Gastroesophageal sphincter (tissue), 4 donors: ENCODE results near the gene ANKRD13D. TPM values are rescaled to one million over a fixed set of nuclear protein-coding genes. Genes with fewer than 3 reads are reported as not detected.

Experiments used
- ATAC-seq: fragments of 150-250 bp; one replicate; pipeline ENCODE4 v1.9.1; 2016; ENCODE audit warnings: mild to moderate bottlenecking, moderate library complexity
- H3K27ac ChIP-seq, 4 donors: fragments of 200-600 bp; sonication (generic) in 3 of 4; 1 replicate in 3 of 4; 2 replicates in 1 of 4; pipeline ENCODE4 v1.5.1; 2016 to 2019
- H3K27me3 ChIP-seq: fragments of 200-600 bp; sonication (generic); one replicate; pipeline ENCODE4 v1.5.1; 2019
- H3K36me3 ChIP-seq, 2 donors: fragments of 200-600 bp; sonication (generic); one replicate each; pipeline ENCODE4 v1.5.1; 2019; ENCODE audit warnings: control low read depth in 1 of 2
- H3K4me1 ChIP-seq, 3 donors: fragments of 200-600 bp; sonication (generic); 1 replicate in 2 of 3; 2 replicates in 1 of 3; pipeline ENCODE4 v1.5.1; 2016 to 2019; ENCODE audit warnings: control low read depth in 2 of 3
- H3K4me3 ChIP-seq, 2 donors: fragments of 200-600 bp; sonication (generic); one replicate each; pipeline ENCODE4 v1.5.1; 2019; ENCODE audit warnings: mild to moderate bottlenecking in 1 of 2, moderate library complexity in 1 of 2
- H3K9me3 ChIP-seq, 3 donors: fragments of 200-600 bp; sonication (generic); one replicate each; pipeline ENCODE4 v1.5.1; 2017 to 2019; ENCODE audit warnings: control low read depth in 2 of 3
- EP300 ChIP-seq: sonication (generic); formaldehyde crosslinking; IDR thresholded peaks from one replicate; pipeline ENCODE4 v1.6.1; 2017; ENCODE audit warnings: antibody characterized with exemption, mild to moderate bottlenecking
- POLR2A ChIP-seq, 2 donors: fragments of 450-650 bp; IDR thresholded peaks; one replicate each; pipeline ENCODE4 v1.6.1; 2017; ENCODE audit warnings: antibody characterized with exemption in 2 of 2, mild to moderate bottlenecking in 2 of 2, moderate library complexity in 1 of 2
- POLR2AphosphoS5 ChIP-seq: sonication (generic); formaldehyde crosslinking; IDR thresholded peaks from one replicate; pipeline ENCODE4 v1.6.1; 2017; ENCODE audit warnings: antibody characterized with exemption
- WGBS, 2 donors: methylation state at CpG; one replicate each; pipeline ENCODE4 v1.1.5; 2018; ENCODE audit warnings: low coverage in 1 of 2; 5-methylcytosine and 5-hydroxymethylcytosine counted together
- total RNA-seq, 4 donors: library from RNA; depleted of rRNA; stranded (reverse); fragments of >200 nt; gene quantifications; one replicate each; pipeline ENCODE4 v1.1.0, GENCODE V29; 2016
- TF ChIP-seq, protein P1 (sequence below), 4 experiments: fragments of 200-600 bp in 2 of 4; fragments of 450-650 bp in 2 of 4; sonication (generic) in 1 of 4; IDR thresholded peaks; one replicate each; pipeline ENCODE4 v1.5.1; 2017 to 2019; ENCODE audit warnings: antibody characterized with exemption in 4 of 4, mild to moderate bottlenecking in 2 of 4, moderate library complexity in 2 of 4

ANKRD13D gene
- total RNA-seq, 4 donors from 2014 or later = 25.6 to 61.6 (median 32.3) TPM

GRCh38 chr11:67288198-67288451, 978 bp upstream of the ANKRD13D start:
- Histone ChIP-seq H3K4me3 (peak overlapping the region in 1 of 2 donors; percentile 88), H3K9me3 (no peaks in the 10 kb centered on the region), H3K27me3 (no peaks in the 10 kb centered on the region), H3K27ac (peak overlapping the region; percentile 77 to 94 (median 94)), H3K4me1 (peaks cover 0 to 83% (median 31%) of the 10 kb centered on the region in 3 donors), H3K36me3 (peaks cover 0 to 66% of the 10 kb centered on the region in 2 donors)
- WGBS, 2 donors = 40% methylated on average over 1 of the region's 4 CpGs; no CpG with 5 or more reads in 1 of the 2 donors
- no peak for ATAC-seq
- TF ChIP-seq POLR2AphosphoS5 = no peak

DNA sequence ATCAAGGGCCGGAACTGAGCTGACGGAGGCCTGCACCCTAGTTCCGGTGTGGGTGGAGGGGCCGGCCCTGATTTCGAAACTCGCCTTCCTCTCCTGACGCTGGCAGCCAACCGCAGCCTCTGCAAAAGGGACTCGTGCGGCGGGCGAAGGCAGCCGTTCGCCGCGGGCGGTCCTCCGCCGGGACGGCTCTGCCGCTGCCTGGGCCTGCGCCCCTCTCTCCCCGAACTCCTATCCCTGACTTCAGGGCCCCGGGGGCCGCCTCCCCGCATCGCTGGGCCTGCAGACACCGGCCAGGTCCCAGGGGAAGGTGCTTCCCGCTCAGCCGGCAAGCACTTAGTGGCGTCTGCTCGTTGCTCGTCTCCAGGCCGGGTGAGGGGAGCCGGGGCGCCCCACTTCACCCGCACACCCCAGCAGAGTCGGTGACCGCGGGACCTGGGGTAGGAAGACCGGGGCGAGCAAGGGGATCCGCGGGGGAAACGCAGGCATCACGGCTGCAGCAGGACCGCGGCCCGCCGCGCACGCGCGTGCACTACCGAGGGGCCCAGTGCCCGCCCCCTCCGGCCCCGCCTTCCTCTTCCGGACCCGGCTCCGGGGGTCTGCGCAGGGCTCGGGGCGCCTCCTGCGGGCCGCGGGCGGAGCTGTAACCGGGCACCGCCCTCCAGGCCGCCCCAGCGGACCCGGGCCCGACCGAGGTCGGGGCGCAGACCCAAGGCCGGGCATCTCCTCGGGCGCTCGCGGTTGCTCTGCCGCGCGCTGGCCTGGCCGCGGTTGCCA, 464 bp upstream of the ANKRD13D start:
- TF ChIP-seq, protein P1, sequence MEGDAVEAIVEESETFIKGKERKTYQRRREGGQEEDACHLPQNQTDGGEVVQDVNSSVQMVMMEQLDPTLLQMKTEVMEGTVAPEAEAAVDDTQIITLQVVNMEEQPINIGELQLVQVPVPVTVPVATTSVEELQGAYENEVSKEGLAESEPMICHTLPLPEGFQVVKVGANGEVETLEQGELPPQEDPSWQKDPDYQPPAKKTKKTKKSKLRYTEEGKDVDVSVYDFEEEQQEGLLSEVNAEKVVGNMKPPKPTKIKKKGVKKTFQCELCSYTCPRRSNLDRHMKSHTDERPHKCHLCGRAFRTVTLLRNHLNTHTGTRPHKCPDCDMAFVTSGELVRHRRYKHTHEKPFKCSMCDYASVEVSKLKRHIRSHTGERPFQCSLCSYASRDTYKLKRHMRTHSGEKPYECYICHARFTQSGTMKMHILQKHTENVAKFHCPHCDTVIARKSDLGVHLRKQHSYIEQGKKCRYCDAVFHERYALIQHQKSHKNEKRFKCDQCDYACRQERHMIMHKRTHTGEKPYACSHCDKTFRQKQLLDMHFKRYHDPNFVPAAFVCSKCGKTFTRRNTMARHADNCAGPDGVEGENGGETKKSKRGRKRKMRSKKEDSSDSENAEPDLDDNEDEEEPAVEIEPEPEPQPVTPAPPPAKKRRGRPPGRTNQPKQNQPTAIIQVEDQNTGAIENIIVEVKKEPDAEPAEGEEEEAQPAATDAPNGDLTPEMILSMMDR (IDR thresholded peaks at IDR 0.05) = peak in 3 of 4 experiments; percentile 50 to 63 (median 60)
- TF ChIP-seq POLR2A (IDR thresholded peaks at IDR 0.05) (peak; percentile 49 to 53), POLR2AphosphoS5 (peak; percentile 39), EP300 (no peak)
- H3K4me3 ChIP-seq = peak overlapping the region; percentile 39 to 88
- H3K27ac ChIP-seq = peak overlapping the region; percentile 77 to 94 (median 94)
- peak; percentile 87 for ATAC-seq
- WGBS, 2 donors = no CpG with 5 or more reads among the region's 87 CpGs
- peaks cover 0 to 60% of the 10 kb centered on the region in 2 donors for H3K36me3 ChIP-seq
- no peaks in the 10 kb centered on the region for H3K27me3 ChIP-seq
- no peaks in the 10 kb centered on the region for H3K9me3 ChIP-seq
- H3K4me1 ChIP-seq = peaks cover 0 to 87% (median 31%) of the 10 kb centered on the region in 3 donors

DNA sequence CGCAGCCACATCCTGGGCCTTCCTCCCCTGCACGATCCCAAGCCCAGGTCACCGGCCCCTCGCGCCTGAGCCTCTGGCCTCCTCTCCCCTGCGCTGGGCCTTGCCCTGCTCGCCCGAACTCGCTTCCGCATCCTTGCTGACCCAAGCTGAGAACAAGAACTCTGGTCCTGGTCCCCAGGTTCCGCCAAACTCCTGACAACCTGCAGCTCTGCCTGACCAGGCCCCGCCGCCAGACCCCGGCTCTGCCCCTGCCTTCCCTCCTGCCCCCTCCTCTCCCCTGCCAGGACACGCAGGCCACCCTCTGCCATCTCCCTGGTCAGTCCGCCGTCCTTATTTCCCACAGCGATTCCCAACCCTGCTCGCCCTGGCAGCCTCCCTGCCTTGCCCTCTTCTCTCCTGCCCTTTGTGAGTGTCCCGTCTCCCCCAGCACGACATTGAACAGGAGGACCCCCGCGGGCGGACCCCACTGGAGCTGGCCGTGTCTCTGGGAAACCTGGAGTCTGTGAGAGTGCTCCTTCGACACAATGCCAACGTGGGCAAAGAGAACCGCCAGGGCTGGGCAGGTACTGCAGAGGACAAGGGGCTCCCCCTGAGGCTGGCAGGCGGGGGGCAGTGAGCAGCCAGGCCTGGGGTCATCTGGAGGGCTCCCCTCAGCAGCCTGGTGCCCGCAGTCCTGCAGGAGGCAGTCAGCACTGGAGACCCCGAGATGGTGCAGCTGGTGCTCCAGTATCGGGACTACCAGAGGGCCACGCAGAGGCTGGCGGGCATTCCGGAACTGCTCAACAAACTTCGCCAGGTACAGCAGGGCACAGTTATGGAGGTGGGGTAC, 762 bp downstream of the ANKRD13D start:
- peaks cover 0 to 80% (median 31%) of the 10 kb centered on the region in 3 donors for H3K4me1 ChIP-seq
- no peaks in the 10 kb centered on the region for H3K9me3 ChIP-seq
- TF ChIP-seq, protein P1 (IDR thresholded peaks at IDR 0.05) = no peak
- TF ChIP-seq POLR2A (IDR thresholded peaks at IDR 0.05) = no peak
- no peak for TF ChIP-seq EP300
- no peak for TF ChIP-seq POLR2AphosphoS5
- H3K36me3 ChIP-seq = peaks cover 0 to 57% of the 10 kb centered on the region in 2 donors
- no CpG with 5 or more reads among the region's 36 CpGs for WGBS, 2 donors
- peak overlapping the region; percentile 41 to 94 (median 94) for H3K27ac ChIP-seq
- no peak for ATAC-seq
- H3K27me3 ChIP-seq = no peaks in the 10 kb centered on the region
- peak overlapping the region; percentile 39 to 88 for H3K4me3 ChIP-seq

DNA sequence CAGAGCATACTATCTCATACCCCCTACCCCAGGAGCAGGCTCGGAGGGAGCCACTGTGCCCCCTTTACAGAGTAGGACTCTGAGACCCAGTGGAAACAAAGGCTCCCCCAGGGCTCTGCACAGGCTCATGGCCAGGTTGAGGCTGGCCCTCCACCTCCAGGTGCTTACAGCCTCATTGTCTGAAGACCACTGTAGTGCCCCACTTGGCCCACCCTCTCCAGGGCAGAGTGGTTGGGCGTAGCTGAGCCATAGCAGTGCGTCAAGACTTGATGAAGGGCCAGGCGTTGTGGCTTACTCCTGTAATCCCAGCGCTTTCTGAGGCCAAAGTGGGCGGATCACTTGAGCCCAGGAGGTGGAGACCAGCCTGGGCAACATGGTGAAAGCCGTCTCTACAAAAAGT, 1.7 kb downstream of the ANKRD13D start:
- Histone ChIP-seq H3K27me3 (no peaks in the 10 kb centered on the region), H3K4me1 (peaks cover 0 to 70% (median 31%) of the 10 kb centered on the region in 3 donors), H3K36me3 (peaks cover 0 to 57% of the 10 kb centered on the region in 2 donors), H3K4me3 (peak overlapping the region in 1 of 2 donors; percentile 88), H3K9me3 (peaks cover 0 to 7% (median 0%) of the 10 kb centered on the region in 3 donors), H3K27ac (peak overlapping the region in 3 of 4 donors; percentile 93 to 94 (median 94))
- no CpG with 5 or more reads among the region's 7 CpGs for WGBS, 2 donors
- TF ChIP-seq POLR2A (IDR thresholded peaks at IDR 0.05) (no peak), EP300 (no peak), POLR2AphosphoS5 (peak; percentile 65)
- TF ChIP-seq, protein P1 (IDR thresholded peaks at IDR 0.05) = no peak
- ATAC-seq = no peak
